HG03064 (cell line): ENCODE results near the gene ADCY5.
"Not testable (repeated sequence)": the region's sequence is repeated elsewhere in the genome, so short reads cannot be mapped to it uniquely, and the experiment has no call there.

Experiments
- ATAC-seq: cut with Tn5 transposase; IDR thresholded peaks from one replicate; pipeline ENCODE4 v1.9.1; 2021; ENCODE audit warnings: low read depth; ENCODE audit not compliant: unreplicated experiment

The ADCY5 gene

GRCh38 chr3:123278446-123278845 is 170.4 kb downstream of the ADCY5 start:
- ATAC-seq, result no peak

DNA sequence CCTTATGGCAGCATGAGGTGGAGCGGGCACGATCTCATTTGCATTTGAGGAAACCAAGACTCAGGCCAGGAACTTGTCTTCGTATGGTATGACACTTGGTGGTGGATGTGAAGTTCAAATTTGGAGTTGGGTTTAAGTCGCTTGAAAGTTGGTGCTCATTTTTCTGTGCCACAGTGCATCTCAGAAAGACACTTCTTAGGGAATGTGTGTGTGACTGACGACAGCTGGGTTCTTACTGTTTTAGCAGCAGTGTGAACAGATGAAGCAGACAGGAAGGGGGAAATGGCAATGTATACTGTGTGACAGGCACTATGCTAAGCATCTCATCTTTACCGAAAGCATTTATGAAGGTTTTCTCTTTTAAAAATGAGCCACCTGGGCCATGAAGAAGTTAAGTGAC is 171.8 kb downstream of the ADCY5 start:
- ATAC-seq, result no peak

- no peak for ATAC-seq
These were observed 172.4 kb downstream of the ADCY5 start for GRCh38 chr3:123276346-123277006.

DNA sequence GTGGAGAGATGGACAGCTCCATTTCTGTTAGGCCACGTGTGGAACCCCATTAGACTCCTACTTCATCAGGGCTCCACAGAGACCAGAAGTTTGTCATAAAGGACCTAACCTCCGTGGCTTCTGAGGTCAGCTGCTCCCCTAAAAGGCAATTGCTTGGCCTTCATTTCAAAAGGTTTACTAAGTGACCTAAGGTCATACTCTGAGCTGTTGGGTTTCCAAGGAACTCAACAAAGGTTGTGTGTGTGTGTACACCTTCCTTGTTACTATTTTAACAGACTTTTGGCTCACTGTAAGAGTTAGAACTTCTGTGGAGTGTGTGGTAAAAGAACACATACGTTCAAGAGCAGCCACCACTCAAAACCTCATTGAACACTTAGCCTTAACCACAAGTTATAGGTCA is 173.2 kb downstream of the ADCY5 start:
- ATAC-seq, result no peak

GRCh38 chr3:123272547-123272946 is 176.3 kb downstream of the ADCY5 start:
- ATAC-seq, result no peak

DNA sequence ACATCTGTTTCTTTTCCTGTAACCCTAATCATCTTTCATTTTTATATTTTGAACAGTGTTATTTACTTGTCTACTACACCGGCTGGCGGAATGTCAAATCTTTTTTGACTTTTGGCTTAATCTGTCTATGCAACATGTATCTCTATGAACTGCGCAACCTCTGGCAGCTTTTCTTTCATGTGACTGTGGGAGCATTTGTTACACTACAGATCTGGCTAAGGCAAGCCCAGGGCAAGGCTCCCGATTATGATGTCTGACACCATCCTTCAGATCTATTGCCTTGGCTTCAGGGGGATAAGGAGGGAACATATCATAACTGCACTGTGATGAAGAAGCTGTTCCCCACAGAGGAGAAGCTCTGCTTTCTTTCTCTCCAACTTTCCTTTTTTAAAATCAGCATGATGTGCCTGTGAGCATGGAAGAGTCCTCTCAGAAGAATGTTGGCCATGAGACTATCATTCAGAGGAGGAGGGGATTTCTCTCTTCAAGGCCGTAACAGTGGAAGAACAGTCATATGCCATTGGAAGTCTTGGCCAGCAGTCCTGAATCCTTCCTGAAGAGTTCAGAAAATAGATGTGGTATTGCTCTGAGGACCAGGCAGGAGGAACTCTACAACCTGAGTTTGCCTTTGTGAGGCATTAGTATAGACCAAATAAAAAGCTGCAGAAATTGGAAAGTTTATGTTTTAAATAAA is 177.3 kb downstream of the ADCY5 start:
- ATAC-seq, result no peak

DNA sequence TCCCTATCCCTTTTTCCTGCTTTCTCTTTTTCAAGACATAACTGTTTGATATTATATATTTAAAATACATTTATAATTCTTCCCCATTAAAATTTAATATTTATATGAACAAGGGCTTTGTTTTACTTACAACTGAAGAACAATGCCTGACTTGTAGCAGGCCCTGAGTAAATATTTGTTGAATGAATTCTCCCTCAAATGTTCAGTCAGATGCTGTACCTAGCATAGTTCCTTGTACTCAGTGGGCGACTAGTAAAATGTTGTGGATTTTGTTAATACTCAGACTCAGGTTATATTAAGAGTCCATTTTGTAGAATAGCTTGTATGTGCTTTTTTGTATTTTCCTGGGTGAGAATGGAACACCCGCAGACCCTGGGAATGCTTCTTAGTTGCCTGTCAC is 178.1 kb downstream of the ADCY5 start:
- ATAC-seq, result no peak

DNA sequence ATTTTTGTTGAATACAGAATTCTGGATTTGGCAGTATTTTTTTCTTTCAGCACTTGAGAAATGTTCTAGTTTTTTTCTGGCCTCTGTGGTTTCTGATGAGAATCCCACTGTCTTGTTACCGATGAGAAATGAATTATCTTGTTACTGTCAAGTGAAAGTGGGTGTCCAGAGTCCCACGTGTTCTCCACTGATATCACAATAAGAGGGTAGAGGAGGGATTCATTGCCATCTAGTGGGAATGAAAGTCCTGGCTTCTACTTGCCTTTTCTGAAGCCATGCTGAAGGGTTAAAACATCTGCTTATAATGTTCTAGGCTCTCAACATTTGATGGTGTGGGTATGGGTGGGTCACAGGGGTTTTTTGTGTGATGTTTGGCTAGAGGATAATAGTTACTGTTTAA is 181.1 kb downstream of the ADCY5 start:
- no peak for ATAC-seq

- no peak for ATAC-seq
These were observed 184.9 kb downstream of the ADCY5 start for GRCh38 chr3:123263941-123264340.

GRCh38 chr3:123262868-123263267 is 186.0 kb downstream of the ADCY5 start:
- ATAC-seq, result no peak

GRCh38 chr3:123262226-123262625 is 186.7 kb downstream of the ADCY5 start:
- no peak for ATAC-seq

- no peak for ATAC-seq
These were observed 187.2 kb downstream of the ADCY5 start for GRCh38 chr3:123261666-123262065.

DNA sequence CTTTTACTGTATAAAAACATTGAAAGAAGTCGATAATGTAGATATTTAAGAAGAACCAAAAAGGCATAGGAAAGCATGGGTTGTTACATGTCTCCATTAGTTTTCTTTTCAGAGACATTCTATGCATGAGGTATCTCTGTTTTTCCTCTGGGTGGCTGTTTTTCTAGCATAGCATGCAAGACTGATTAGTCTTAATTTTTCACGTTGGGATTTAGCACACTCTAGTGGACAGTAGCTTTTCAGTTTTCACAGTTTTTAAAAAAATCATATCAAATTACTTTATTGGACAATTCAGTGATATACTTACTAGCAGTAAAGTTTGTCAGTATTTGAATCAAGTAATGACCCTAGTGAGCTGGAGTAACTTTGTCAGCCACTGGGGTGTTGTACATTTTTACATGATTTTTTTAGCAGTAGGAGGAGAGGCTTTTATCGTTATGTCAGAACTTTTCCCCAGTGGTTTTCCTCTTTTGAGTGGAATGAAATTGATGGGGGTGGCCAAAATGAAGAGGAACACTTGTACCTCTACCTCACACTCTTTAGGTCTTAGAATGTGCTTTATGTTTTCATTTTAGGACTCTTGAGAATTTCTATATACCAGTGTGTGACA is 190.0 kb downstream of the ADCY5 start:
- ATAC-seq, result no peak

- ATAC-seq, result no peak
These were observed 190.5 kb downstream of the ADCY5 start for GRCh38 chr3:123258359-123258758.

DNA sequence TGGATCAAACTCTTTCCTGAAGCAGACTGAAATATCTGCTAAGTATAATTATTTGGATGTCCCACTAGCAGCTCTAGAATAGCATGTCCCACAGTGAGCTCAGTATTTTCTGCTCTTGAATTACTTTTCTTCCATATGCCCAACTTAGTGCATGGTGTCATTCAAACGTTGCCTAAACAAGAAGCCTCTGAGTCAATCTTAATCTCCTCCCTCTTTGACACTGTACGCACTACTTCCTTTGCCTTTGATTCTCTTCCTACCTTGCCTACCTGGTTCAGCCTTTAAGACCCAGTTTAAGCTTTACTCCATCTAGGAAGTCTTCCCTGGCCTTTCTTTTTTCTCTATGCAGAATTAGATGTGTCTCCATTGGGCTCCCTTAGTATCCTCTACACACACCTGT is 192.6 kb downstream of the ADCY5 start:
- ATAC-seq, result no peak

DNA sequence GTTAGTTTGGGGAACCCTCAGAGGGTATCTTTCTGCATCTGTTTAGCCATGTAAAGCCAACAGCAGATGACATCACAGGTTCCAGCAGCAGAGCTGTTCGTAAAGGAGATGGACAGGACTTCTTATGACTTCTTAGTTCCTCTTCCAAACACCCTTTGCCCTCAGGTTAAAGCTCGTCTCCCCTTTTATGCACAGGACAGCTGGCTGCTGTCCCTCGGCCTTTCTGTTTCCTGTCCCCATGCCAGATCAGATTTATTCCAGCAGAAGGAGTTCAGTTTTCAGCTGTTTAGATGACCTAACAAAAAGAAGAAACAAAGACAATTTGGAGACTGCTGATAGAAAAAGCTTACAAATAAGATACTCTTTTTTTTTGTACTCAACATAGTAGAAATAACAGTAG is 202.0 kb downstream of the ADCY5 start:
- ATAC-seq, result no peak

DNA sequence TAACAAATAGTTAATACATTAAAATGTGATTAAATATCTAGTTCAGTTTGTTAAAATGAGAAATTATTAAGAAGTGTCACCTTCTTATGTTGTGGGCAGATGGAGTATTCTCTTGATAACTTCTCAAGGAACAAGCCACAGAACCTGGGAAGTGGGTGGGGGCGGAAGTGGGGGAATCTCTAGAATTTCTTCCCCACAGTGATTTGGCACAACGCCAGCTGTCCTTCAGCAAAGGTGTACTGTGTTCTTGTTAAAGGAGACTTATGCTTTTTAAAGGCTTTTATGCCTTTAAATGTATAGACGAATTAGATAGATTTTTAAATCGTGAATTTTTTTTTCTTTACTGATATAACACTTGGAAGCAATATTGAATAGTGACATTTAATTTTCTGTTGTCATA is 204.8 kb downstream of the ADCY5 start:
- ATAC-seq, result no peak

DNA sequence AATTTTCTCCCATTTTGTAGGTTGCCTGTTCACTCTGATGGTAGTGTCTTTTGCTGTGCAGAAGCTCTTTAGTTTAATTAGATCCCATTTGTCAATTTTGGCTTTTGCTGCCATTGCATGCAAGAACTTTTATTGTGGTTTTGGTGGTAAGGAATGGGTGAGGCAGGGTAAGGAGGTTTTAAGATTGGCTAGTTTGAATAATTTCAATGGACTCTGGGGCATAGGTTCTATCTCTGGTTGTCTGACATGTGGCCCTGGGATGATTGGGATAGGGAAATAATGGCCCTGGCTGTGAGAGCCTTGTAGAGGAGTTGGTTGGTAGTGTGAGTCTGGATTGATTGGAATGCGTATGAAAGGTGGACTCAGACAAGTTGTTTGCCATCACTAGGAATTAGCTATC is 209.1 kb downstream of the ADCY5 start:
- ATAC-seq, result no peak

GRCh38 chr3:123239186-123239585 is 209.7 kb downstream of the ADCY5 start:
- not testable (repeated sequence) for ATAC-seq

- ATAC-seq, result no peak
These were observed 212.0 kb downstream of the ADCY5 start for GRCh38 chr3:123236902-123237301.
